ENCODE data around the gene MPRIP.

The MPRIP gene

DNA sequence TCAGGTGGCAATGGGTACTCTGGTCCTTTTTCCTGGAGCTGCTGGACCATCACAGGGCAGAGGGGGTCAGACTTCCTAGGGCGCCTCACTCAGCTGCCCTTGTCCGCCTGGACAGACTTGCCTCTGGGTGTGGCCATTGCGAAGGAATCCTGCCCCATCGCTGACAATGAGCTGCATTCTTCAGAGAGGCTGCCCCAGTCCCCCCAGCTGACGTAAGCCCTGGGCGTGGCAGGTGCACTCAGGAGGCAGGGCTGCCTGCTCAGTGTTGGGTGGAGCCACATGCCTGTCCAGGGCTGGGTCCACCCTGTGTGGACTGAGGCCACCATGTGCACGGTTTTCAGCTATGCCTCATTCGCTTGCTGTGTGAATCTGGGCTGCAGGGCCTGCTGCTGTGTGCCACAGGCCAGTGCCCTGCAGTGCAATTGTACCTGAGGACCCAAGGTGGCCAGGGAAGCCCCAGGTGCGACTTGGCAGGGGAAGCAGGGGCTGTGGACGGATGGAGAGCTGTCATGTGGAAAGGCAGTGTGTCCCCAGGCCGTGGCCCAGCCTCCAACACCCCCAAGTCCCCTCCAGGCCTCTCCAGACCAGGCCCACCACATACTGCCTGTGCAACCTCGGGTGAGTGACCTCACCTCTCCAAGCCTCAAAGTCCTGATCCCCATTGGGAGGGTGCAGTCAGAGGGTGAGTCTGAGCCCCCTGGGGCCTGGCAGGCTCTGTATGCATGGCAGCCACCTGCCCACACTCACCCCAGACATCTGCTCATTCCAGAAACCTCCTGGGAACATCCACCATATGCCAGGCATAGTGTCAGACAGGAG, 14.0 kb upstream of the MPRIP start:
- peak in 4 of 51 donors; percentile 32 to 54 (median 44) for DNase-seq

DNA sequence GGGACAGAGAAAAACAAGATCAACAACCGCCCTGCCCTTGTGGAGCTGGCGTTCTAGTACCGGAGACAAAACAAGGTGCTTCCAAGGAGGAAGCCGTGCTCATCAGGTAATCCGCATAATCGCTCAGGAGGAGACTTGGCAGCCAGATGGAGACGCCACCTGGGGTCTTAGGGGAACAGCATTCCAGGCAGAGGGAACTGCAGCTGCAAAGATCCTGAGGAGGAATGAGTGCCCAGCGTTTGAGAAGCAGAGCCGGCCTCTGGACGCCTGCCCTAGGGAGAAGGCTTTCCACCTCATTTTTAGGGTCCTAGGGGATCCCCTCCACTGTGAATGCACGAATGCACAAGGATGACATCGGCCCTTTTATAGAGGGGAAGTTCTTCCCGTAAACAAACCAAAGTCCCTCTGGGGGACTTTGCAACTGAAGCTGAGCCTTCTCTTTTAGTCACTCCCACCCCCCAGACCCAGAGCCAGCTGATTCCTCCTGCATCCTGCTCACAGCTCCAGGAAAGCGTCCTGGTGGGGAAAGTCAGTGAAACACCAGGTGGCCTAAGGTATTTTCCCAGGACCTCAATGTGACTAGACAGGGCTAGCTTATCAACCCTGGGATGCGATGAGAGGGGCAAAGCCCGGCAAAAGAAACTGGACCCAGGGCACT, 13.2 kb upstream of the MPRIP start:
- DNase-seq: no peak

DNA sequence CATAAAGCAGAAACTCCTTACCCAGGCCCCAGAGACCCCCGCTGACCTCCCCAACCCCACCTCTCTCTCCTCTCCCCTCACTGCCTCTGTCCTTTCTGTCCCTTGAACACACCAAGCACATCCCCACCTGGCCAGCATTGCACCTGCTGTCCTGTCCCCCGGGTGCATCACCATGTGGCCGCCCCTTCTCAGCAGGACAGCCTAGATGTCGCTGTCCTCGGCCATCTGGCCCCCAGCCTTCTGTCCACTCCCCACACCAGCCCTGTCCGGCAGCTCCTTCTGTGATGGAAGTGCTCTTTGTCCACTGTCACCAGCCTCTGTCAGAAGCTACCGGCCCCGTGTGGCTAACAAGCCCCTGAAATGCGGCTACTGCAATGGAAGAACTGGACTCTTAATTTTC, 12.3 kb upstream of the MPRIP start:
- DNase-seq: no peak

DNA sequence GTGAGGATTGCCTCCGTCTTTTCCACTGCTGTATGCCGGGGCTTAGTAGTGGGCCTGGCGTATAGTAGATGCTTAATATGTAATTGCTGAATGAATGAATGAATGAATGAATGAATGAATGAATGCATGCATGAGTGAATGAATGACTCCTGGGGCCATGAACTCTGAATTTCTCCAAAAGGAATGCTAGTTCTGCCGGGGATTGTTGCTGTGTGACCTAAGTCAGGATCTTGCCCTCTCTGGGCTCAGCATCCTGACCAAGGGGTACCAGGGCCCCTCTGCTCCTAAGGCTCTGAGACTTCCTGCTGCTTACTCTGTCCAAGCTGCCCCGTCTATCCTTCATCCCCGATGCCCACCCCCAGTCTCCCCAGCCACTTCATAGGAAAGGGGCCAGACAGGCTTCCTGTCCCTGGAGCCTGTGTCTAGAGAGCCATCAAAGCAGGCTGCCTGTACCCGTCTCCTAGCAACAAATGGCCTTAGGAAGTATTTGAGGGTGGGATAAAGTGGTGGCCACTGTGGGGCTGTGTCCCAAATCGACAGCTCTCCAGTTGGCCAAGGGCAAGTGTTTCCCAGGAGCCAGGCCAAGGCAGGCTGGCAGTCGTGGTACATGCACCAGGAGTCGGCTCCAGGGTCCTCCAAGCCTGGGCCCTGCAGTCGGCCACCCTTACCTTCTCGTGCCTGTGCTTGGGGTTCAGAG, 11.6 kb upstream of the MPRIP start:
- peak in 13 of 51 donors; percentile 12 to 62 (median 41) for DNase-seq

DNA sequence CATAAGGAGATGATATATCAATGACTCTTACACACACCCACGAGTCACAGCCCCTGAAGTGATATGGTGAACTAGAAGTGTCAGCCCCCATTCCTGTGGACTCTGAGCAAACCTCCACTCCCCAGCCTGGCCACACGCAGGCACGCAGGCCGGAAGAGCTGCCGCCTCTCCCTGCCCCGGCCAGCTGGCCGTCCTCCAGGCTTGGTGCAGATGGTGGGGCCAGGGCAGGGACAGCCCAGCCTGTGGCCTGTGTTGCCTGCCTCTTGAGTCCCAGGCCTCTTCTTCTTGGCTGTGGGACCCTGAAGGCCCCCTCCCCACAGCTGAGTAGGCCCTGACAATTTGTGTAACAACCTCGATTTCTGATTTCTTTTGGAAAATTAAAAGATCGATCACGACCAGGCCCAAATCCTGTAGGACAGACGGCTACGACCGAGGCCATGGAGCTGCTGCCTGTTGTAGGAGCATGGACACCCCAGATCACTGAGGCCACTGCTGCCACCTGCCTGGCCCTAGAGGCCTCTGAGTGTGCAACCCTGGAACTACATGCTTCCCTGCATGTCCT, 10.0 kb upstream of the MPRIP start:
- peak in 33 of 51 donors; percentile 23 to 86 (median 60) for DNase-seq

DNA sequence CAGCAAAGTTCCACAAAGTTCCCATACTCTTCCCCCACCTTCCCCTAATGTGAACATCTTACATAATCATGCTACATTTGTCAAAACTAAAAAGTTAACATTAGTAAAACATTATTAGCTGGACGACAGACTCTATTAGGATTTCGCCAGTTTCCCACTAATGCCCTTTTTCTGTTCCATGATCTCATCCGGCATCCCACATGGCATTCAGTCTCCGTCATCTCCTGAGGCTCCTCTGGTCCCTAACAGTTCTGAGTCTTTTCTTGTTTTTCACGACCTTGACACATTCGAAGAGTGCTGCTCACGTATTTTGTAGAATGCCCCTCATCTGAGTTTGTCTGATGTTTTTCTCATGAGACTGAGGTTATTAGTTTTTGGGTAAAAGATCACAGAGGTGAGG, 8.8 kb upstream of the MPRIP start:
- DNase-seq: no peak

DNA sequence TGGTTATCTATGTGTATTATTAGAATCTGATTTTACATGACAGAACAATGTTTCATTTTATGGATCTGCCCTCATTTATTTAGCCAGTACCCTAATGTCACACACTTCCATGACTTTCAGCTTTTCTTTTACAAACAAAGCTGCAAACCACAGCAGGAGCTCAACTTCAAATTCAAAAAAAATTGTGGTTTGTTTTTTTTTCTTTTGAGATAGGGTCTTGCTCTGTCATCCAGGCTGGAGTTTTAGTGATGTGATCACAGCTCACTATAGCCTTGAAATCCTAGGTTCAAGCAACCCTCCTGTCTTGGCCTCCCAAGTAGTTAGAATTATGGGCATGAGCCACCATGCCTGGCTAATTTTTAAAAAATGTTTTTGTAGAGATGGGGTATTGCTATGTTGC, 8.2 kb upstream of the MPRIP start:
- DNase-seq: no peak

DNA sequence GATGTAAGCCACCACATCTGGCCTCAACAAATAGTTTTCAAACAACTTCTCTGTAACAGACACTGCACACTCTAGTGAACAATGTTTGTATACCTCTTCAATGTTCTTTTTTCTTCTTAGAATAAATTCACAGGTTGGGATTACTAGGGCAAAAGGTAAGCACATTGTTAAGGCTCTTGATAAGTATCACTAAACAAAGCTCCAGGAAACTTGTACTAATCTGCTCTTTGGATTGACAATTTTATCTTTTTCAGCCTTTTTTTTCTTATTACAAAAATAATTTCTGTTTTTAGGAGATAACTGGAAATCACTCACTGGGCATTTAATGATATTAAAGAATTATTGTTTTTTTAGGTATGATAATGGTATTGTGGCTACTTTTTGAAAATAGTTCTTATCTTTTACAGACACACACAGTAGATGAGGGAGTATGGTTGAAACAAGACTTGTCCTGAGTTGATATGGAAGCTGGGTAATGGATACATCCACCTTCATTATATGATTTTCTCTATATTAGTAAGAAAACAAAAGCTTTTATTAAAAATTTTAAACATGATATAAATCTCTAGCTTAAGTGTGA, 7.7 kb upstream of the MPRIP start:
- DNase-seq: no peak

DNA sequence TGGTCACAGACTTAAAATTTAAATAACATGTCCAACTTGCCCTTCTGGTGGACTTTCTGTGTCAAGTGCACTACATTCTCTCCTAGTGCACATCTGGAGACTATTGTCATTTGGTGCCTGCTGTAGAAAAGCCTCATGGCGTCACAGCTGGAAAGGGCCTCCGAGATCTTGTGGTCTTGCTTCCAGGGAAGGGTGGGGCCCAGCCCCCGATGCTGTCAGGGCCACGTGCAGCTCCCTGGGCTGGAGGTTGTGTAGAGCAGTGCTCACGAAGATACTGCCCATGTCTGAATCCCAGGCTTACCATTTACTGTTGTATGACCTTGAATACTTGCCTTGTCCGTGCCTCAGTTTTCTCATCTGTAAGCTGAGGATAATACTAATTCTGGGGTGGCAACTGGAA, 6.8 kb upstream of the MPRIP start:
- no peak for DNase-seq

DNA sequence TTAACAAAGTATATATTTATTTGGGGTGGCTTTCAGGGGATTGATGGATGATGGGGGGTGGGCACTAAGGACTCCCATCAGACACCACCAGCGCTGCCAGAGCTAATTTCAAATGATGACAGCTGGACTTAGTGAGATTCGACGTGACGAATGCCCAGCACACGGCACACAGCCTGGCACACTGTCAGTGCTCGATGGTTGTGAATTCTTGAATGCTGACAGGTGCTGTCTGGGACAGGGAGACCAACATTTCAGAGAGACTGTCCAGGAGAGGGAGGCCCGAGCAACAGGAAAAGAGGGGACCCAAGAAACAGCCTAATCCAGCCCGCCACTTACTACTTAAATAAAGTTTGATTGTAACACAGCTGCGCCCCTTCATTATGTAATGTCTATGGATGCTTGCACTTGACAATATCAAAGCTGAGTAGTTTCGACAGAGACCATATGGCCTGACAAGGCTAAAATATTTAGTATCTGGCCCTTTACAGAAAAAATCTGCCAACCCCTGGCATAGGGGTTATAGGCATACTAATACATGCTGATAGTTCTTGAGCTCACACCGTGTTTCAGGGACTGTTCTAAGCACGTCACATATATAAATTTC, 6.2 kb upstream of the MPRIP start:
- no peak for DNase-seq

DNA sequence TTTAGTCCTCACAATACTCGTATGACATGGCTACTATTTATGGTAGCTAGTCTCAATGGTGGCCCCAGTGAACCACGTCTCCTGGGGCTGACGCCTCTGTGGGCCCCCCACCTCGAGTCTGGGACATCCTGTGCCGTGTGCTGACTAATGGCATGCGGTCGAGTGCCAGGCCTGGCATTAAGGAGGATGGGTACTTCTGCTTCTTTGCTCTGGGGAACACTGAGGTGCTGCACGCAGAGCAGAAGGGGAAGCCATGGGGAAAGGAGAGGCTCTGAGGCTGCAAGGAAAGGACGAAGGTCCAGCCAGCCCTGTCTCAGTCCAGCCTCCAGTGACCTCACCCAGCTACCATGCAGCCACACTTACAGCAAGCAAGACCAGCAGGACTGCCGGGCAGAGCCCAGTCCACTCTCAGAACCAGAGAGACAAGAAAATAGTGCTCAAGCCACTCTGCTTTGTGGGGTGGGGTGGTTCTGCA, 5.7 kb upstream of the MPRIP start:
- DNase-seq: peak in 3 of 51 donors; percentile 25 to 47 (median 30)

DNA sequence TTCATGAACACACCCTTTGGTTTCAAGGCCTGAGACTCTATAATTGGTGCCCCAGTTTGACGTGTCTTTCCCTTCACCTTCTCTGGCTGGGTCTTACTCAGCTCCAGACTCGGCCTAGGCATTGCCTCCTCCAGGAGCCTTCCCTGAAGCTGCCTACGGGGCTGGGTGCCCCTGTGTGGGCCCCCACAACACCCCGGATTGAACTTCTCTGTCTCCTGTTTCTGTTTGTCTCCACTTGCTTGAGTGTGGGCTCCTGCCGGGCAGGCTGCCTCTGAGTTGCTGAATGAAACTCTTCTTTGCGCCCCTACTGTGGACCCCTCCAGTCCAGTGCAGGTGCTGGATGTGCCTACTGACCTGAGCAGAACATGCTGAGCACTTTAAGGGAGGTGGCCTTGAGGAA, 2.3 kb upstream of the MPRIP start:
- DNase-seq: no peak

DNA sequence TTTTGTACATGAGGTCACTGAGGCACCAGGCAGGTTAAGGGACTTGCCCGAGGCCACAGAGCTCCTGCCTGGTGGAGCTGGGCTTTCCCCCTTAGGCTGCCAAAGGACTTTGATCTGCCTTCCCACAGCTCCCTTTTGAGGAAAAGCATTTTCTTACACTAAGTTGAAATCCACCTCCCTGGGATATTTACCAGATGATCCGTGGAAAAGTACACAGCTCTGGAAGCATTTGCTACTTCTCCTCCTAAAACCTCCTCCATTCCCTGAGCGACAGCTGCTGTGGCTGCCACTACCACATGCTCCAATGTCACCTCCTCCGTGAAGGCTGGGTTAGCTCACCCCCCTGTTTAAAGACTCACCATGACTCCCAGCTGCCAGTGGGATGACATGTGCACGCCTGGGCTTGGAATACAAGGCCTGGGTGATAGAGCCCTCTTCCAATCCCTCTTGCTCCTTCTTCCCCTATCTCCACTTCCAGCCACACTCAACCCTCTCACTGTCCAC, 1.2 kb upstream of the MPRIP start:
- peak in 2 of 51 donors; percentile 33 to 68 for DNase-seq

DNA sequence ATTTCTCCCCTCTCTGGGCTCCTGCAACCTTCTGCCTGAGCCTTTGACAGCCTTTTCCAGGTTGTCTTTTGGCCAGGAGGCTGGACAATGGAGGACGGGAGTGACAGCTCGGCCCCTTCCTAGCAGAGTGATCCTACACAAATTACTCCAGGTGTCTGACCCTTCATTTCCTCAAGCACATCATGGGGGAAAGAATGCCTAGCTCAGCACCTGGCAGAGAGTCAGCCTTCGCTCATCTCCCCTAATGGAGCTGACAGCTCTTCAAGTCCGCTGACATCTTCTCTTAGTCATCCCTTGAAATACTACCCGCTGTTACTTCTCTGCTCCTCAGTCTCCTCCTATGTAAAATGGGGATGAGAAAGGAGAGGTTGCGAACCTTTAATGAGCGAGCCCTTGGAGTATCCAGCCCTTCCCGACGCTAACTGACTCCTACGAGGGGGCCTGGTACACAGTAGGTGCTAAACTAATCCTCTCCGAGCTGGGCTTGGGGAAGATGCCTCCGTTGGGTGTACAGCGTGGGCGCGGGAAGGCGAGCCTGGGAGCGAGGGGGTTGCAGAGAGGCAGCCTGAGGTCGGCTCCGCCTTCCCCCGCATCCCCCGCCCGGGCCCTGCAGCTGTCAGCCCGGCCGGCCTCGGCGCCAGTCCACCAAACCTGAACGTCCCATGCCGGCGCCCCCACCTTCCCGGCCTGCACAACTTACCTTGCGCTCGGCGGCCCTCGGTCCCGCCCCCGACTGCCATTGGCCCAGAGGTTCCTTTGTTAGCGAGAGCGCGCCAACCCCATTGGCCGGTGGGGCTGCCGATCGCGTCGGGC, 480 bp upstream of the MPRIP start:
- peak; percentile 45 to 99 (median 96) for DNase-seq

DNA sequence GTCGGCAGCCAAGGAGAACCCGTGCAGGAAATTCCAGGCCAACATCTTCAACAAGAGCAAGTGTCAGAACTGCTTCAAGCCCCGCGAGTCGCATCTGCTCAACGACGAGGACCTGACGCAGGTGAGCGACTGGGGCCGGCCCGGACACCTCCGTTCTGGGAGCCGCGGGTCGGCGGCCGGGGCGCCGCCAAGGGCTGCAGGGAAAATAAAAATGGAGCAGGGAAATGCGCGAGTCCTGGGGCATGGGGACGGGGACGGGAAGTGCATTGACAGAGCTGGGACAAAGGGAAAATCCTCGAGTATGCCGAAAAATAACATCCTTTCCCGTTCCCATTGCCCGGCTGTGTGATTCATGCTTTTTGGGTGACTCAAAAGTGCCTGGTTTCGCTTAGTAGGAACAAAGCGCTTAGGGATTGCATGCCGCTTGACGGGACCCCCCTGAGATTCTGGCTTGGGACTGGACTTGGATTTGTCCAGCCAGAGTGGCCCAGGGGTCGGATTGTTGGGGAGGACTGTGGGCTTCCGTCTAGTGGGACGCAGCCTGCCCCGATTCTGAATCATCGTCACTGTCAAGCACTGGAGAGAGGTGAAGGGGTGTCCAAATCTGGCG, 699 bp downstream of the MPRIP start:
- peak in 7 of 51 donors; percentile 26 to 59 (median 36) for DNase-seq

DNA sequence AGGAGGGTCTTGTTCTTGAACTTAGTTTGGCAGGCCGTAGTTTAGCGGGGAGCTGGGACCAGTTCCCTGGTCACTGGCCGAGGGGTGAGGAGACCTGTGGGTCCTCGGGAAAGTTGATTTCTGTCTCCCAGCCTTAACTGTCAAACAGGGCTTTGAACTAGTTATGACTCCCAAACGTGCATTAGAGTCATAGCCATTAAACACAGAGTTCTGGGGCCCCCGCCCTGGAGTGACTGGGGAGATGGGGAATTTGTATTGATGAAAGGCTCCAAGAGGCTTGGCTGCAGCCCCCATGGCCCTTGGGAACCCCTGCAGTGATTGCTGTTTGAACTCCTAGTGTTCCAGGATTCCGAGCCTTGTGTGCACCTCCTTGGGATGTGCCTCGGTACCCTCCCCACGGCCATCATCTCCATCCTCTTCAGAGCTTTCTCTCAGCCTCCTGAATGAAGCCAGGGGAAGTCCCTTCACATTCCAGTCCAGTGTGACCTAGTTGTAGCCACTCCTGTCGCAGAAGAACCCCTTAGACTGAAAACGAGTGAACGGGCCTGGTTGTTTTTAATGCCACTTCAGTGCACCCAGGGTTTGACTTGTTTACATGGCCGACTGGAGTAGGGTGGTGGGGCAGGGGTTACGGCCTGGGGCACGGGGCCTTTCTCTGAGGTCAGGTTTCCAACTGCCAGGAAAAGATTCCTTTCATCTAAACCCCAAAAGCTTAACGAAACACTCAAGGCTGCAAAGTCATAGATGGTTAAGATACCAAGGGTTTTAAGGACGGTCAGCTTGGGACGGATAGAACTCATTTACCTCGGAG, 1.4 kb downstream of the MPRIP start:
- DNase-seq: peak in 2 of 51 donors; percentile 34 to 39

DNA sequence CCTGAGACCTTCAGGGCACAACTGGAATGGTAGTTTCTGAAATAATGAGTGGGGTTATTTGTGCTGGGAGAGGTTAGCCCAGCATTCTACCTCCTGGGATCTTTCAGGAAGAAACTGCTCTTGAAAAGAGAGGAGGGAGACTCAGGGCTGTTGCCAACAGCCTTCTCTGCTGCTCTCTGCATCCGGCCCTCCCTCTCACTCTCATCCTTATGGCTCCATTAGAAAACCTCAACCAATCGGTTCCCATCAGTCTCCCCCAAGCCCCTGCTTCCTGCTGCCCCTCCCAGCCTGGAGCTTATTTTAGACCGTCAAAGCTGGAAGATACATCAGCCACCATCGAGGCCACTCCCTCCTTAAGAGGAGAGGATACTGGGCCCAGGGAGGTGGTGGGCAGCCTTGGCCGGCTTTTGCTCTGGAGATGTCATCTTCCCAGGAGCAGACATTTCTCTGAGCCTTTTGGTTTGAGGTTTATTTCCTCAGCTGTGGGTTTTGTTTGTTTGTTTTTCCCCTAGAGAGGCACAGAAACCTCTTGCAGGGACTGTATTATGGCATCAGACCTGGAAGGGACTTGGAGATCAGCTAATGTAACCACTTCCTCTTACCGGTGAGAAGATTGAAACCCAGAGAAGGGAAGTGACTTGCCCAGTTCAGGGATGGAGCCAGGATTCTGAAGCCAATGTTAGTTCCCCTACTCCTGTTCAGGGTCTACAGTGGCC, 2.7 kb downstream of the MPRIP start:
- DNase-seq: peak in 5 of 51 donors; percentile 22 to 55 (median 27)

DNA sequence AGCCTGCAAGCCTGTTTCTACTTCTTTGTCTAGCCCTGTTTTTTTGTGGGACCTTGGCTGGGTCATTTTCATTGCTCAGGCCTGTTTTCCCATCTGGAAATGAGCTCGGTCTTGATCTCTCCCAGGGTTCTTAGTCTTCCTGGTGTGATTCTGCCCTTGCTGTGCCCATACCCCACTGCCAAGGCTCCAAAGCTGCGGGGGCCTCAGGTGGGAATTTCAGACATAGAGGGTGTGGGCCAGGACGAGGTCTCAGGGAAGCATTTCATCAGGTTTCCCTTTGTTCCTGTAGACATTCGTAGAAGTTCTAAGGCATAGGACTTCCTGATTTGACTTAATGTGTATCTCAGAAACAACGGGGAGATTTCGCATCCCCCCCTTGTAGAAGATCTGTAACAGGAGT, 5.8 kb downstream of the MPRIP start:
- no peak for DNase-seq

All from hypothalamus (tissue), 51 donors.